NCI-H128 (cell line): ENCODE results near the gene ADNP2.

Experiments used
- DNase-seq: peaks from one replicate; lab custom pipeline; 2025; ENCODE audit not compliant: unreplicated experiment; lab: John Stamatoyannopoulos, UW

ADNP2 gene

GRCh38 chr18:80105369-80106167, 3.5 kb upstream of the ADNP2 start:
- no peak for DNase-seq

- no peak for DNase-seq
Measured at GRCh38 chr18:80106482-80107051, 2.5 kb upstream of the ADNP2 start.

DNA sequence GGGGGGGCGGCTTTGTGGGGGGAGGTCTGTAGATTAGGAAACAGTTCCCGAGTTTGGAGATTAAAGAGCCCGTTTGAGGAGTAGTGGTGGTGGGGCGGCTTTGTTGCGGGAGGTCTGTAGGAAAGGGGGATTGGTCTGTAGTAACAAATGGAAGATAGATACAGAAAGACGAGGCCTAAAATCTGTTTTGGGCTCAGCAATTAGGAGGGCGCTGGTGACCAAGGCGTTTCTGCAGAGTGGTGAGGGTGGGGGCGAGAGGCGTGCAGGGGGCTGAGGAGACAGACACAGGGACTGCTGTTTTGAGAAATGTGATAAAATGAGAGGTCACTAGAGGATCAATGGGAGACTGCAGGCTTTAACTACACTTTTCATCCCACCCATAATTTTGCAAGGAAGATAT, 1.6 kb upstream of the ADNP2 start:
- DNase-seq = no peak

DNA sequence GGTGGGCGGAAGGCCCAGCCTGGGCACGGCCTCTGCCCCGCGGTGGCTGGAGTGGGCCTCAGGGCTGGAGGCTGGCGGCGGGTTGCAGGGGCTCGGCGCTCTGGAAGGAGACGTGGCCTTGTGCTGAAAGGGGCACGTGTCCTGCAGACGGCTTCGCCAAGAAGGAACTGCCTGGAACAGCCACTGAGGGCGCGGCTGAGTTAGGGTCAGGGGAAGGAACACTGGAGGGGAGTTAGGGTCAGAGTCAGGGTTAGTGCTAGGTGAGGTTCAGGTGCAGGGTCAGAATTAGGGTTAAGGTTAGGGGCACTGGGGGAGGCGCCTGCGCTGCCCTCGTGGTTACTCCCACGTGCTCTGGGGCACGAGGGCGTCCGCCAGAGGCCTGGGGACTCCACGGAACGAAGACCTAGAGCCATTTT, 933 bp upstream of the ADNP2 start:
- no peak for DNase-seq

DNA sequence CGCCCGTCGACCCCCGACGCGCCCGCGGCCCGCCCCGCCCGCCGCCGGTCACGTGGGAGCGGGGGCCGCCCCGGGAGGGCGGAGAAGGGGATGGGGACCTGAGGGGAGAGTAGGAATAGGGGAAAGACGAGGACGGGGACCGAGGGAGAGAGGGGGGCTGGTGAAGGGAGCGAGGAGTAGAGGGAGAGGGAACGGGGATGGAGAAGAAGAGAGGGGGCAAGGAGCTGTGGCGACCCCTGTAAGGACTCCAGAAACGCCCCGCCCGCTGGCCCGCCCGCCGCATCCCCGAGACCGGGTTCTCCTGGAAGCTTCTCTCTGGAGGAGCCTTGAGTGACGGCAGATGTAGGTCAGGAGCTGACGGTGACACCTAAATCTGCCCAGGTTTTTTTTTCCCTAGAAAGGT, 615 bp downstream of the ADNP2 start:
- DNase-seq = no peak

GRCh38 chr18:80112624-80113248, 3.7 kb downstream of the ADNP2 start:
- no peak for DNase-seq

DNA sequence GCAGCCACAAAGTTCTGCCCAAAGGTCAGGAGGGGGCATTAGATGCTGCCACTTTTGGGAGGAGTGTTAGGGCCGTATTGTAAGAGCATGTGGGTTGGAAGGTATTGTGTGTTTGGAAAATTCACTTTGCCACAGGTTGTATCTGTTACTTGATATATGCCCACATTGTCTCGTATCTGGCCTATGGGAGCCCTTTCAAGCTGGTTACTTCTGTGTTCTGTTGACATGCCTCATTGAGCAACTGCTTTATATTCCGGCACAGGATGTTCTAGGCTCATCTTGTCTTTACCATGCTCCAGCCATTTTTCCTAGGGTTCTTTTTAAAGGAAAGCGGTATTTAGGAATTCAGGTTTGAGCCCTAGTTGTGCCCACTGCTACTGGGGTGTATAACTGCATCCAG, 6.0 kb downstream of the ADNP2 start:
- DNase-seq = no peak

DNA sequence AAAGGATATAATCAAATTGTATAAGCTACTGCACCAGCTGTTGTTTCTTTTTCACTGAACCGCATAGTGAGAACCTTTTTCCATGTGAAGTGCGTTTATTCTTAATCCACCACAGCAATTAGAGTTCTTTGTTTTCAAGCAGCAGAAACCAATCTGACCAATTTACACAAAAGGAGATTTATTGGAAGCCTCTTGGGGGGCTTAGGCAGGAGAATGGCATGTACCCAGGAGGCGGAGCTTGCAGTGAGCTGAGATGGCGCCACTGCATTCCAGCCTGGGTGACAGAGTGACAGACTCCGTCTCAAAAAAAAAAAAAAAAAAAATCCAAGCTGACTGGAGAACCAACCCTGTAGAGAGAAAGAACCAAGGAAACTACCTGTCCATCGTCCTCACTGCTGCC, 10.0 kb downstream of the ADNP2 start:
- no peak for DNase-seq

DNA sequence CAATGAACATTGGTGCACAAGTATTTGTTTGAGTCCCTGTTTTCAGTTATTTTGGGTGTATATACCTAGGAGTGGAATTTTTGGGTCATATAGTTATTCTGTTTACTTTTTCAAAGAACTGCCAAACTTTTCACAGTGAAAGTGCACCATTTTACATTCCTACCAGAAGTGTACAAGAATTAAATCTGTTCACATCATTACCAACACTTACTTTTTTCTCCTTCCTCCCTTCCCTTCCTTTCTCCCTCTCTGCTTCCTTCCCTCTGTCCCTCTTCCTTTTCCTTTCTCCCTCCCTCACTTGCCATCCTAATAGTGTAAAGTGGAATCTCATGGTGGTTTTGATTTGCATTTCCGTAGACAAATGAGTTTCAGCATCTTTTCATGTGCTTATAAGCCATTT, 11.9 kb downstream of the ADNP2 start:
- DNase-seq = no peak

GRCh38 chr18:80124131-80124530, 15.1 kb downstream of the ADNP2 start:
- DNase-seq = no peak

- DNase-seq = no peak
Measured at GRCh38 chr18:80126797-80127196, 17.7 kb downstream of the ADNP2 start.

GRCh38 chr18:80127635-80128034, 18.6 kb downstream of the ADNP2 start:
- no peak for DNase-seq

DNA sequence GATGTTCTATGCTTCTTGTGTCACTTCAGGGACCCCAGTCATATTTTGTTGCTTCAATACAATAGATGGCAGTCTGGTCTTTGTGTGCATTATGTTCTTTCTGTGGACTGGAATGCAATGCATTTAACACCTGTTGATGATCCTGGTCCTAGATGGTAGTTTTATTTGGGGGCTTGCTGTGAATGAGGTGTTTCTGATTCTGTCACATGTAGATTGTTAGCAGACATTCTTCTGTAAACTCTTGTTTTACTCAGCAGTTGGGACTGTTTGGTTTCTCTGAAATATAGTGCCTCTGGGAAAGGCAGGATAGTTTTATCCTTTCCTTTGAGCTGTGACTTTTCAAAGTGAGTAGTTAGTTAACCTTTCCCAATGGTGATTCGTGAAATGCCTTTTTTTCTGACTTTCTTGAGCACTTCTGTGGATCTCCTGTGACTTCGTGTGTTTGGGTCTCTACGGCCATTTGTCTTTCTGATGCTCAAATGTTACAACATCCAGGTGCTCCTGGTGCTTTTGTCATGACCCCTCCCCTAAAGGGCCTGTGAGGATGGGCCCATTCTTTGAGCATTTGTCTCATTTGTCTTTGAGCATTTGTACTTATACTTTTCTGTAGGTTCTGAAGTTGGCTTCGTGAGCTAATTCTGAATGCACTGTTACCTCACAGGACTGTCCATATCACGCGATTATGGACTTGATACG, 20.8 kb downstream of the ADNP2 start:
- DNase-seq = no peak

GRCh38 chr18:80130555-80130954, 21.5 kb downstream of the ADNP2 start:
- no peak for DNase-seq

DNA sequence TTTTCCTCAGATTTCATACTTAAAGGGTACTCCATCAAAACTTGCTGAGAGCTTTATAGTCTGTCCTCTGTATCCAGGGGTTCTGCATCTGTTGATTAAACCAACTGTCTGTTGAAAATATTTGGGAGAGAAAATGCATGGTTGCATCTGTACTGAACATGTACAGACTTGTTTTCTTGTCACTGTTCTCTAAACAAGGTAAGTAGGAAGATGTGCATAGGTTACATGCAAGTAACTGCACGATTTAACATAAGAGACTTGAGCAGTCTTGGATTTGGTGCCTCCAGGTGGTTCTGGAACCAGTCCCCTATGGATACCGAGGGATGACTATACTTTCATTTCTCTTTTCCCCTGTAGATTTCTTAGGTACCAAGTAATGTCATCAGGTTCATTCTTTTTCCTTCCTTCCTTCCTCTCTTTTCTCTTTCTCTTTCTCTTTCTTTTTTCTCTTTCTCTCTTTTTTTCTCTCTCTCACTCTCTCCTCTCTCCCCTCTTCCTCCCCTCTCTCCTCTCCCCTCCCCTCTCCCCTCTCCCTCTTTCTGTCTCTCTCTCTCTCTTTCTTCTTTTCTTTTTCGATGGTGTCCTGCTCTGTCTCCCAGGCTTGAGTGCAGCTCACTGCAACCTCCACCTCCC, 23.2 kb downstream of the ADNP2 start:
- no peak for DNase-seq

DNA sequence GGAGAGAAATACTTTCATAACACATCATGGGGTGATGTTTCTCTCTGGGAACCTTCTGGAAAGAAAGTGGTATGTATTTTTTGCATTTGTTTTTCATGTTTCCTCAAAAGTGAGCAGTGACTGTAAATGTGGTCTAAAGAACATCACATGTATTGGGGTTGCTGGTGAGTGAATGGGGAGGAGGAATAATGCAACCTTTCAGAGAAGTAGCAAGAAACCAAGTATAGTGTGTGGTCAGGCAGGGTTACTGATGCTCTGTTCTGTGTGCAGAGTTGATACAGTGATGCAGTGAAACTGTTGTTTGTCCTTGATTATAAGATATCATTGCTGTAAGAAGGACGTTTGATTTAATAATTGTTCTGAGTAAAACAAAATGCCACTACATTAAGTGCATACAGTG, 24.1 kb downstream of the ADNP2 start:
- no peak for DNase-seq

DNA sequence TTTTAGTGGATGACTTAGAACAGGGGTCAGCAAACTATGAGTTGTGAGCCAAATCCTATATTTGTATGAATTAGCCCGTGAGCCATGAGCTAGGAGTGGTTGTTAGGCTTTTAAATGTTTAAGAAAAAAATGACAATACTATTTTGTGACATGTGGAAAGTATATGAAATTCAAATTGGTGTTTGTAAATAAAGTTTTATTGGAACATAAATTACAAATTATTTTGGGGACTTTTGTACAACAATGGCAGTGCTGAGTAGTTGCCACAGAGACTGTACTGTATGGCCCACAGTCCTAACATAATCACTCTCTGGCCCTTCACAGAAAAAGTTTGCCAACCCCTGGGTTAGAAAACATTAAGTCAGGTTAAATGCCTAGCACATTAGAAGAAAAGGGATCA, 26.1 kb downstream of the ADNP2 start:
- DNase-seq = no peak

DNA sequence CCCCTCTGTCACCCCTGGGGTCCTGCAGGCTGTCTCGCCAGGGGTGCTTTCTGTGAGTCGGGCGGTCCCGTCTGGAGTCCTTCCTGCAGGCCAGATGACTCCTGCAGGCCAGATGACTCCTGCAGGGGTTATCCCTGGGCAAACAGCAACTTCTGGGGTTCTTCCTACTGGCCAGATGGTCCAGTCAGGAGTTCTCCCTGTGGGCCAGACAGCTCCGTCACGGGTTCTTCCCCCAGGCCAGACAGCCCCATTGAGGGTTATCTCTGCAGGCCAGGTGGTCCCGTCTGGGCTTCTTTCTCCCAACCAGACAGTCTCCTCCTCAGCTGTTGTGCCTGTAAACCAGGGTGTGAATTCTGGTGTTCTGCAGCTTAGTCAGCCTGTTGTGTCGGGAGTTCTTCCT, 27.6 kb downstream of the ADNP2 start:
- DNase-seq = no peak

DNA sequence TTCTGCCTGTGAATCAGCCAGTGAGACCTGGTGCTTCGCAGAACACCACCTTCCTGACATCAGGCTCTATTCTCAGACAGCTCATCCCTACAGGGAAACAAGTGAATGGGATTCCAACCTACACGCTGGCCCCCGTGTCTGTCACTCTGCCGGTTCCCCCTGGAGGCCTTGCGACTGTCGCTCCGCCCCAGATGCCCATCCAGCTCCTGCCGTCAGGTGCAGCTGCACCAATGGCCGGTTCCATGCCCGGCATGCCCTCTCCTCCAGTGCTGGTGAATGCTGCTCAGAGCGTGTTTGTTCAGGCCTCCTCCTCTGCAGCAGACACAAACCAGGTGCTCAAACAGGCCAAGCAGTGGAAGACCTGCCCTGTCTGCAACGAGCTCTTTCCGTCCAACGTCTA, 28.1 kb downstream of the ADNP2 start:
- no peak for DNase-seq

DNA sequence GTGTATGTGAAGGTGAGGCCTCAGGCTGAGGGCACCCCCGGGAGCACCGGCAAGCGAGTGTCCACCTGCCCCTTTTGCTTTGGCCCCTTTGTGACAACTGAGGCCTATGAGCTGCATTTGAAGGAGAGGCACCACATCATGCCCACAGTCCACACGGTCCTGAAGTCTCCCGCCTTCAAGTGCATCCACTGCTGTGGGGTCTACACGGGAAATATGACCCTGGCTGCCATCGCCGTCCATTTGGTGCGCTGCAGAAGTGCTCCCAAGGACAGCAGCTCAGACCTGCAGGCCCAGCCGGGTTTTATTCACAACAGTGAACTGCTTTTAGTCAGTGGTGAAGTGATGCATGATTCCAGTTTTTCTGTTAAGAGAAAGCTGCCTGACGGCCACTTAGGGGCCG, 28.9 kb downstream of the ADNP2 start:
- no peak for DNase-seq

GRCh38 chr18:80140455-80140985, 31.5 kb downstream of the ADNP2 start:
- DNase-seq = no peak
